HUES48 (cell line): ENCODE results near the gene DGCR8.

Experiments
- H3K27ac ChIP-seq: one replicate; pipeline ENCODE4 v1.7.0; 2013; ENCODE audit warnings: low read depth, low read length, inconsistent platforms
- H3K27me3 ChIP-seq: 2 replicates; pipeline ENCODE4 v1.6.1; 2013; ENCODE audit warnings: mild to moderate bottlenecking, low read length; ENCODE audit not compliant: control insufficient read depth, insufficient read depth
- H3K36me3 ChIP-seq: 2 replicates; pipeline ENCODE4 v1.6.1; 2013; ENCODE audit warnings: low read length; ENCODE audit not compliant: control insufficient read depth, insufficient read depth
- H3K4me1 ChIP-seq: 2 replicates; pipeline ENCODE4 v1.6.1; 2013; ENCODE audit warnings: mild to moderate bottlenecking, low read length; ENCODE audit not compliant: control insufficient read depth, insufficient read depth
- H3K4me3 ChIP-seq: 2 replicates; pipeline ENCODE4 v1.5.1; 2013; ENCODE audit warnings: mild to moderate bottlenecking, low read depth, low read length
- H3K9ac ChIP-seq: 2 replicates; pipeline ENCODE4 v1.6.1; 2013; ENCODE audit warnings: mild to moderate bottlenecking, low read depth, low read length, moderate library complexity
- H3K9me3 ChIP-seq: 2 replicates; pipeline ENCODE4 v1.6.1; 2013; ENCODE audit warnings: low read length; ENCODE audit not compliant: control insufficient read depth, insufficient read depth

The DGCR8 gene

DNA sequence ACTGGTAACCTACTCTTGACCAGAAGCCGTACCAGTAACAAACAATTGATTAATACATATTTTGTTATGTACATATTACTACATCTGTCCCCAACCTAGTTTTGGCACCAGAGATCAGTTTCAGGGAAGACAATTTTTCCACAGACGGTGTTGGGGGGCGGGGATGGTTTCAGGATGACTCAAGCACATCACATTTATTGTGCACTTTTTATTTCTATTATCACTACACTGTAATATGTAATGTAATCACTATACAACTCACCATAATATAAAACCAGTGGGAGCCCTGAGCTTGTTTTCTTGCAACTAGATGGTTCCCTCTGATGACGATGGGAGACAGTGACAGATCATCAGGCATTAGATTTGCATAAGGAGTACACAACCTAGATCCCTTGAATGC, 15.5 kb downstream of the DGCR8 start:
- Histone ChIP-seq H3K27ac (no peak overlapping the region), H3K4me1 (peaks cover 3% of the 10 kb centered on the region; the same call in 1 of the 2 replicates), H3K9ac (no peak overlapping the region), H3K27me3 (no peaks in the 10 kb centered on the region), H3K4me3 (no peak overlapping the region), H3K36me3 (peaks cover 97% of the 10 kb centered on the region), H3K9me3 (no peaks in the 10 kb centered on the region)

DNA sequence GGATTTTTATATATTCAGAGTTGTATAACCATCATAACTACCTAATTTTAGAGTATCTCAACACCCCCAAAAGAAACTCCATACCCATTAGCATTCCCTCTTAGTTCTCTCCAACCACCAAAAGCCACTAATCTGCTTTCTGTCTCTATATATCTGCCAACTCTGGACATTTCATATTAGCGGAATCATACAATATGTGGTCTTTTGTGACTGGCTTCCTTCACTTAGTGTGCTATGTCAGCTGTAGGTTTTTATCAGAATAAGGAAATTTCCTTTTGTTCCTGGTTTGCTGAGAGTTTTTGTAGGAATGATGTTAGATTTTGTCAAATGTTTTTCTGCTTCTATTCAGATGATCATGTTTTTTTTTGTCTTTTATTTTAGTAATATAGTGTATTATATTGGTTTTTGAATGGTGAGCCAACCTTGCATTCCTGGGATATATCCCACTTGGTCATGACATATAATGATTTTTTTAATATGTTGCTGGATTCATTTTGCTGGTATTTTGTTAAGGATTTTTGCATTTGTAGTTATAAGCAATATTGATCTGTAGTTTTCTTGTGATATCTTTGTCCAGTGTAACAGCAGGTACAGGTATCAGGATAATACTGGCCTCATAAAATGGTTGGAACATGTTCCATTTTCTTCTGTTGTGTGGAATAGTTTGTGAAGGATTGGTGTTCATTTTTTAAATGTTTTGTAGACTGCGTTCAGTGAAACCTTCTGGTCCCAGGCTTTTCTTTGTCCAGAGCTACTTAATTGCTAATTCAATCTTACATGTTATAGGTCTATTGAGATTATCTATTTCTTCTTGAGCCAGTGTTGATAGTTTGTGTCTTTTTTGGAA, 16.8 kb downstream of the DGCR8 start:
- H3K36me3 ChIP-seq, result peaks cover 96% of the 10 kb centered on the region

DNA sequence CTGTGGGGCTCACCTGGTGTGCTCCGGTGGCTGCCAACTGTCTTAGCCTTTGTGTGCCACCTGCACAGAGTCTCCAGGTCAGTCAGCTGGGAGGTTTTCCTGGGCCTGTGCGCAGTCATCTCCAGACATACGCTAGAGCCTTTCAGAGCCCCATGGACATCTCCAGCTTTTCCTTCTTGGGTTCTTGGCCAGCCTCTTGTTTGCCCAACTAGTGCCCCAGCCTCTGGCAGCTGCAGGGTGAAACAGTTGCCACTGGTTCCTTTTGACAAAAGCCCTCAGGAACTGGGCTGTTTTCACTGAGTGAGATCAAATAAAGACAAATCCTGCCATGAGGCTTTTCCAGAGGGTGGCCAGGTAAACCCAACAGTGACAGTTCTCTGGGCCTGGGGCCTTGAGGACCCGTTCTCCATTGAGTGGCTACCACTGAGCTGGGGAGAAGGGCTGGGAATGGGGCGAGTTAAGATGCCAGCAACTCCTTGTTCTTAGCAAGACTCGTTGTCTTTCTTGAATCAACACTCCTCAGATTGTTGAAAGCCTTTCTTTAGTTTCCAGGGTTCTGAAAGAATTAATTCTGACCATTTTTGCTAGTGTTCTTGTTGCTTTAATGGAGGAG, 19.2 kb downstream of the DGCR8 start:
- no peak overlapping the region for H3K4me3 ChIP-seq
- no peak overlapping the region for H3K27ac ChIP-seq
- H3K9ac ChIP-seq, result no peak overlapping the region
- peaks cover 93% of the 10 kb centered on the region for H3K36me3 ChIP-seq
- no peaks in the 10 kb centered on the region for H3K9me3 ChIP-seq
- no peaks in the 10 kb centered on the region for H3K27me3 ChIP-seq
- H3K4me1 ChIP-seq, result peaks cover 6% of the 10 kb centered on the region; the same call in 1 of the 2 replicates

More for the DNA sequence above, 16.8 kb downstream of the DGCR8 start:
- H3K4me1 ChIP-seq, result peaks cover 6% of the 10 kb centered on the region; the same call in 1 of the 2 replicates
- H3K4me3 ChIP-seq, result no peak overlapping the region
- H3K27ac ChIP-seq, result no peak overlapping the region
- H3K27me3 ChIP-seq, result no peaks in the 10 kb centered on the region
- no peaks in the 10 kb centered on the region for H3K9me3 ChIP-seq
- H3K9ac ChIP-seq, result no peak overlapping the region

DNA sequence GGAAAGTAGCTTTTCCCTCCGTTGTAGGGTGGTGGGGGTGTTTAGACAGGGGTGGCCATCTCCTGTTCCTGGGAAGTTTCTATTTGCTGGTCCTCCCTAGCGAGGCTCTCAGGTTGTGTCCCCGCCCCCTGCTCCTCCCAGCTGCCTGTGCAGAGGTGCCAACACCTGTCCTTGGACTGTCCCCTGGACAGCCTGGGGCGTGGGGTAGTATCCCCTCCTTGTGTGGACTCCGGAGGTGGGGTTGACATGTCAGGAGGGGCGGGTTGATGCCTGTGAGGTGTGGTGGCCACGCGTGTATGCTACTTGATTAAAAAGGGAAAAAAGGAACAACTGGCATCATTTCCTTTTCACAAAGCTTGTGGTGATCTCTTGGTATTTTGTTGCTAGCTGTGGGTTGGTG, 21.6 kb downstream of the DGCR8 start:
- Histone ChIP-seq H3K27me3 (no peaks in the 10 kb centered on the region), H3K4me3 (no peak overlapping the region), H3K27ac (no peak overlapping the region)

DNA sequence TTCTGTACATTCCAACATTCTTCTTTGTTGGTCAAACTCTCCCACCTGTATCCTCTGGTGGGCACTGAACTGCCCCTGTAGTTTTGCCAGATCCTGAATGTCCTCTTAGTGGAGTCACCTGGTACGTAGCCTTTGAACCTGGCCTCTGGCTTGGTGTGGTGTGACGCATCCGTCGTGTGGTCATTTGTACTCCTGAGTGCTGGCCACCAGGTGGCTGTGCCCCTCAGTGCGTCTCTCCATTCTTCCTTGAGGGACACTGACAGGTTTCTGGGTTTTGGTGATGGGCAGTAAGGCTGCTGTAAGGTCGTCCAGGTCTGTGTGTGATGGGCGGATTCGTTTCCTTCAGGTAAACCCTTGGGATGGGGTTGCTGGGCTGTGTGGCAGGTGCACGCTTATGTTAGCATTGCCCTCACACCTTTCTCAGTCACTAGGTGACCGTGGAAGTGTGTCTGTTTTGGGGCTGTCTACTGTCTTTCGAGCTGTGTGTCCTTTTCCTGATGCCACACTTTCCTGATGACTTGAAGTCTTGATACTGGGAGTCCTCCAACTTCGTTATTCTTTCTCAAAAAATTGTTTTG, 22.3 kb downstream of the DGCR8 start:
- Histone ChIP-seq H3K27me3 (no peaks in the 10 kb centered on the region), H3K4me3 (no peak overlapping the region), H3K4me1 (peaks cover 6% of the 10 kb centered on the region; the same call in 1 of the 2 replicates), H3K27ac (no peak overlapping the region), H3K36me3 (peaks cover 92% of the 10 kb centered on the region), H3K9ac (no peak overlapping the region), H3K9me3 (no peaks in the 10 kb centered on the region)

More for the DNA sequence above, 21.6 kb downstream of the DGCR8 start:
- no peaks in the 10 kb centered on the region for H3K9me3 ChIP-seq
- H3K36me3 ChIP-seq, result peaks cover 92% of the 10 kb centered on the region
- H3K4me1 ChIP-seq, result peaks cover 6% of the 10 kb centered on the region; the same call in 1 of the 2 replicates
- H3K9ac ChIP-seq, result no peak overlapping the region

DNA sequence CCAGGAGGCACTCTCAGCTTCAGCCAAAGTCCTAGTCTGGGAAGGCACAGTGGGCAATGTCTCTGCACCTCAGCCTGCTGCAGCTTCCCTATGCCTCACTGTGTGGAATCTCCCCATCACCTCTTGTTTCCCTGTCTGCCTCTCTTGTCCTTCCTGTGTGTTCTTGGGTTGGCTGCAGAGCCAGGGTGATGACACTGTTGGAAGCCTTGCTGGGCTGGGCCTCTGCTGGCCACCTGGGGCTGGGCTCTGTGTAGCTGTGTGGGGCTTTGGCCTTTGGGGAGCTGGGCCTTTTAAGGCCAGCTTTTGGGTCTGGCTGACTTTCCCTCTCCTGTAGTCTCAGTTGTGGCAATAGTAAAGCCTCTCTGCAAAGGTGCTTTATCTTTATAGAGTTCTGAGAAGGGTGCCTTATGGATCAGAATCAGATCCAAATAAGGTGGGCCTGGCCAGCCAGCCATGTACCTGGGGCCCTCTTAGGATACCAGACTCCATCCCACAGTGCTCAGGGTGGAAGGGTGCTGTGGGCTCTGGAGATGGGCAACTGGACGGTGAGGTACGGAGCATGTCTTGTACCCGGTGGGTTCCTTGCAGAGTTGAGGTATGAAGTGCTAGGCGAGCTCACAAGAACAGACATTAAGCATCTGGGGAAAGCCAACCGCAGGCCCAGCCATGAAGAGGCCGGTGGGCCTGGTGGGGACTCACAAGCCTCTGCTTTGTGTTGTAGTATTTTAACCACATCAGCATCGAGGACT, 25.6 kb downstream of the DGCR8 start:
- H3K4me1 ChIP-seq, result peaks cover 1% of the 10 kb centered on the region; the same call in 1 of the 2 replicates
- H3K9me3 ChIP-seq, result no peaks in the 10 kb centered on the region
- H3K4me3 ChIP-seq, result no peak overlapping the region
- peaks cover 94% of the 10 kb centered on the region for H3K36me3 ChIP-seq
- no peak overlapping the region for H3K9ac ChIP-seq
- H3K27me3 ChIP-seq, result no peaks in the 10 kb centered on the region
- no peak overlapping the region for H3K27ac ChIP-seq

DNA sequence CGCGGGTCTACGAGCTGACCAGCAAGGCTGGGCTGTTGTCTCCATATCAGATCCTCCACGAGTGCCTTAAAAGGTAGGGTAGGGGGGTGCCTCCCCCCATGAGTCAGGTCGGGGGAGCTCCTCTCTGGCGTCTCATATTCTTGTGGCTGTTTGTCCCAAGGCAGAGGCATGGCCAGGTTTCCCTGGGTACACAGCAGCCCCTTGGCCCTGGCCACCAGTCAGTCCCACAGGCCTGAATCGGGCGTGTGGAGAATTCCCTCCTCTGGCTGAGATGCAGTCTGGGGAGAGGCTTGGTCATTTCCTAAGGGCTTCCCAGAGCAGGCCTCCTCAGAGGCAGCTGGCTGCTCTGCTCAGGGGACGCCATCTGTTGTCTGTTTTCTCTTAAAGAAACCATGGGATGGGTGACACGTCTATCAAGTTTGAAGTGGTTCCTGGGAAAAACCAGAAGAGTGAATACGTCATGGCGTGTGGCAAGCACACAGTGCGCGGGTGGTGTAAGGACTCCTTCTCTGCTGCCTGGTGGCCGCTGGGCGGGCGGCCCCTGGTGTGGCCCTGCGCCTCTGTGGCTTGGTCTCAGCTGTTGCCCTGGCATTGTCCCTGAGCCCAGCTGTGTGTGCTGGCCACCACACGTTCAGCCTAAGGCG, 26.3 kb downstream of the DGCR8 start:
- peaks cover 95% of the 10 kb centered on the region for H3K36me3 ChIP-seq
- no peak overlapping the region for H3K27ac ChIP-seq
- no peak overlapping the region for H3K9ac ChIP-seq

DNA sequence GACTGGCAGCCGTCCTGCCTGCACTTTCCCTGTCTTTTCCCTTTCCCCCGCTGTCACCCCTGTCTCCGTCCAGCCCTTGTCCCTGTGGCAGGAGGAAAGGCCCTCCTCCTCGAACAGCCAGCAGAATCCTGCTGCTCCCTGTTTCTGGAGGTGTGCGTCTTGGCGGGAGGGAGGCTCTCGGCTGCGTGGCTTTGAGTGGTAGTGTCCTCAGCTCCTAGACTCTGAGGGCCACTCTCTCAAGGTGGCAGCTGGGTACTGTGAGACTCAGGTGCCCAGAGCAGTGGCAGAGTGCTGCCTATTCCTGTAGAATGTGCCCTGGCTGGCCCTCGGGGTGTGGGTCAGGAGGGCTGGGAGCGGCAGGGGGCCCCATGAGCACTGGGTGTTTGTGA, 26.8 kb downstream of the DGCR8 start:
- Histone ChIP-seq H3K4me3 (no peak overlapping the region), H3K27ac (no peak overlapping the region), H3K9me3 (no peaks in the 10 kb centered on the region), H3K27me3 (no peaks in the 10 kb centered on the region), H3K9ac (no peak overlapping the region), H3K36me3 (peaks cover 94% of the 10 kb centered on the region), H3K4me1 (no peaks in the 10 kb centered on the region)

More for the DNA sequence above, 26.3 kb downstream of the DGCR8 start:
- no peaks in the 10 kb centered on the region for H3K27me3 ChIP-seq
- H3K4me3 ChIP-seq, result no peak overlapping the region
- H3K4me1 ChIP-seq, result no peaks in the 10 kb centered on the region
- H3K9me3 ChIP-seq, result no peaks in the 10 kb centered on the region

DNA sequence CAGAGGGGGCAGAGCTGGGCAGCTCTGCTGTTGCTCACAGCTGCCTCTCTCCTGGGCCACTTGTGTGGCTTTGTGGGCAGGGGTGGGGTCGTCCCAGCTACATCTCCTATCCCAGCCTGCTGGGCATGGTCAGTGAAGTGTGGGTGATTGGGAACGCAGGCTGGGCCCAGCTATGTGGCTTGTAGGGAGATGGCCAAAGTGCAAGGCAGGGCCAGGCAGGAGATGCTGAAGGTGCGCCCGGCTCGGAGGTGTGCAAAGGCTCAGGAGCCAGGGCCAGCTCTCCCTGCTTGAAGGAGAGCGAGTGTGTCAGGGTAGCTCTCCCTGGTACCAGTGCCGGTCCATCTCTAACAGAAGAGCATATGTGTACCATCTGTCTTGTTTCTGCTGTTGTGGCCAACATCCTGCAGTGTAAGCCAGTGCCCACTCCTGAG, 27.4 kb downstream of the DGCR8 start:
- Histone ChIP-seq H3K4me3 (no peak overlapping the region), H3K9ac (no peak overlapping the region), H3K27ac (no peak overlapping the region), H3K9me3 (no peaks in the 10 kb centered on the region), H3K27me3 (no peaks in the 10 kb centered on the region), H3K36me3 (peaks cover 94% of the 10 kb centered on the region), H3K4me1 (no peaks in the 10 kb centered on the region)

DNA sequence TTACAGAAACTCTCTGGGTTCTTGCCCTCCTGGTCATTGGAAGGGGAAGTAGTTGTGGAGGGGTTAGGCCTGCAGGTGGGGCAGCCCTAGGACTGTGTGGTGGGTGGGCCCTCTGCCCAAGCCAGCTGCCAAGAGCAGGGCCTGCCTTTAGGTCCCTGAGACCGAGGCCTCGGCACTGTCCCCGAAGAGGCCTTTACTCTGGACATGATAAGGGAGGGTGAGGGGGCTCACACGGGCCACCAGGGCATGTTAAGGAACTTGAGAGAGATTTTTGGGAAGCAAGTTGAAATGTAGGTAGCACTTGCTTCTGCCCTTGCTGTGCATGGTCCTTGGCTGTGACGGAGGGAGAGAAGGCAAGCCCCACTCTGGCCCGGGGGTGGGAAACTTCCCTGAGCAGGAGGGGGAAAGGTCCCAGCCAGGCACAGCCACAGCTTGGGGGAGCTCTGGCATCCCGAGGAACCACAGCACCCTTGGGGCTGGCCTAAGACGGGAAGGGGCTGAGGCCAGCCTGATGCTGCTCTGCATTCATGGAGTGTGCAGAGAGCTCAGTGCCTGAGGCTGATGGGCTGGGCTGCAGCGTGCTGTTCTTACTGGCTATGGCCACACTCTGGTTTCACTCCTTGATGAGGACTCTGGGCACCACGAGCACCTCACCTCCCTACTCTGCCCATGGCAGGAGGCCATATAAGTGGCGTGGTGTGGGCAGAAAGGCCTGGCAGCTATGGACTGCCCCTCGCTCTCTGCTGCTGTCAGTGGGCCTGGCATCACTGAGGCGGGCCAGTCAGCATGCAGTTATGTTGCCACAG, 28.1 kb downstream of the DGCR8 start:
- Histone ChIP-seq H3K27me3 (no peaks in the 10 kb centered on the region), H3K36me3 (peaks cover 95% of the 10 kb centered on the region), H3K27ac (no peak overlapping the region), H3K9me3 (no peaks in the 10 kb centered on the region), H3K9ac (no peak overlapping the region), H3K4me1 (no peaks in the 10 kb centered on the region), H3K4me3 (no peak overlapping the region)
